GM12873 (cell line): Measurements from ENCODE around the gene MYO18B.

Source experiments
- TF ChIP-seq, protein P1 (sequence below): IDR thresholded peaks from 2 replicates; pipeline ENCODE4 v1.5.1; 2012; ENCODE audit warnings: low read depth, mild to moderate bottlenecking, moderate library complexity, low read length, control low read depth; ENCODE audit not compliant: insufficient read depth; ENCODE audit errors: missing control alignments

The MYO18B gene

DNA sequence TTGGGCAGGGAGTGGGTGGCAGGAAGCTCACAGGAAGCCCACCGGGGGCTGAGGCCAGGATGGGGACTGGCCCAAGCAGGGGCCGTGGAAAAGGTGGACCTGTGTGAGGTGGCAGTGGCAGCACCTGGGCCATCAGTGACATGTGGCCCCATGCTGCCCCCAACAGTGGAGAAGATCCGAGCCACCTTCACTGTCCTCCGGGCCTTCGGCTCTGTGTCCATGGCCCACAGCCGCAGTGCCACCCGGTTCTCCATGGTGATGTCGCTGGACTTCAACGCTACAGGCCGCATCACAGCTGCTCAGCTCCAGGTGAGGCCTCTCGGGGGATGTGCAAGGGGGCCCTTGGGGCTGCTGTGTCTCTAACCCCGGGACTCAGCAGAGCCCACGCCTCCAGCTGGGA lies 37.9 kb downstream of the MYO18B start:
- TF ChIP-seq, protein P1, sequence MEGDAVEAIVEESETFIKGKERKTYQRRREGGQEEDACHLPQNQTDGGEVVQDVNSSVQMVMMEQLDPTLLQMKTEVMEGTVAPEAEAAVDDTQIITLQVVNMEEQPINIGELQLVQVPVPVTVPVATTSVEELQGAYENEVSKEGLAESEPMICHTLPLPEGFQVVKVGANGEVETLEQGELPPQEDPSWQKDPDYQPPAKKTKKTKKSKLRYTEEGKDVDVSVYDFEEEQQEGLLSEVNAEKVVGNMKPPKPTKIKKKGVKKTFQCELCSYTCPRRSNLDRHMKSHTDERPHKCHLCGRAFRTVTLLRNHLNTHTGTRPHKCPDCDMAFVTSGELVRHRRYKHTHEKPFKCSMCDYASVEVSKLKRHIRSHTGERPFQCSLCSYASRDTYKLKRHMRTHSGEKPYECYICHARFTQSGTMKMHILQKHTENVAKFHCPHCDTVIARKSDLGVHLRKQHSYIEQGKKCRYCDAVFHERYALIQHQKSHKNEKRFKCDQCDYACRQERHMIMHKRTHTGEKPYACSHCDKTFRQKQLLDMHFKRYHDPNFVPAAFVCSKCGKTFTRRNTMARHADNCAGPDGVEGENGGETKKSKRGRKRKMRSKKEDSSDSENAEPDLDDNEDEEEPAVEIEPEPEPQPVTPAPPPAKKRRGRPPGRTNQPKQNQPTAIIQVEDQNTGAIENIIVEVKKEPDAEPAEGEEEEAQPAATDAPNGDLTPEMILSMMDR, result no peak

DNA sequence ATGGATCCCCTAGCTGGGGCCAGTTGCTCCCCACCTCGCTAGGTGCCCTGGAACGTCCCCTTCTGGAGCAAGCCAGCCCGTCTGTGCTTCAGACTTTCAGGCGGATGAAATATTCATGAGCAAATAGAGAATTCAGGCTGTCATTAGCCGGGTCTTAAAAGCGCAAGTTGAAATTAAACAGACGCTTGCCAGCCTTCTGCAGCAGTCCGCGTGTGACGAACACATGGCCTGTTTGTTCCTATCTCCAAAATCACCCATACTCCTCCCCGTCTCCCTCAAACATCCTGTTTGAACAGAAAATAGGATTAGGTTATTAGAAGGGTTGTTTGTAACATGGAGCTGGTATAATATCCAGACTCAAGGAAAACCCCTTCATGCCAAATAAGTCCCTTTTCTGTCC lies 38.7 kb downstream of the MYO18B start:
- TF ChIP-seq, protein P1, result no peak

DNA sequence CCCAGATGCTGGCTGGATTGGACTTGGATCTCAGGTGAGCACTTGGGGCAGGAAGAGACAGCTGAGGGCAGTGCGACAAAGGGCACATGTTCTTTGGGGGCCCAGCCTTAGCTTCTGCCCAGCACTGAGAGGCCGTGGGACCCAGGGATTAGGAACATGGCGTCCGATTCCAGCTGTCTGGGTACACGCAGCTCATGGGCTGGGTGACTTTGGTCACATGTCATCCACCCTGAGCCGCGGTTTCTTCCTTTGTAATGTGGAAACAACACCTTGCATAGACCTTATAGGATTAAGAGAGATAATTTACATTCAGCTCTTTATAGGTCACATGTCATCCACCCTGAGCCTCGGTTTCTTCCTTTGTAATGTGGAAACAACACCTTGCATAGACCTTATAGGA lies 39.8 kb downstream of the MYO18B start:
- TF ChIP-seq, protein P1, result no peak

DNA sequence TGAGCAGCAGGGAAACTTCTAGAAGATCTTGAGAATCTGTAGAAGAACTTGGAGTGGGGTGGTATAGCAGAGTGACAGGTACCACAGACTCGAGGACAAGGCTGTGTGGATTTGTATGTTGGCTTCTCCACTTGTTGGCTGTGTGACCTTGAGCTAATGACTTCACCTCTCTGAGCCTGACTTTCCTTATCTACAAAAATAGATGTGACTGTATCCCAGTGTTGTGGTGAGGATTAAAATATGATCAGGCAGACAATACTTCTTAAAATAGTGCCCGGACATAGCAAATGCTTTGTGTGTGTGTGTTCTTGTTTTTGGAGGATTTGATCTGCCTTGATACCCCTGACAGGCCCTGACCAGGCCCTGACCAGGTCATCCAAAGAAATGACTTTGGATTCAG lies 40.8 kb downstream of the MYO18B start:
- TF ChIP-seq, protein P1, result no peak

DNA sequence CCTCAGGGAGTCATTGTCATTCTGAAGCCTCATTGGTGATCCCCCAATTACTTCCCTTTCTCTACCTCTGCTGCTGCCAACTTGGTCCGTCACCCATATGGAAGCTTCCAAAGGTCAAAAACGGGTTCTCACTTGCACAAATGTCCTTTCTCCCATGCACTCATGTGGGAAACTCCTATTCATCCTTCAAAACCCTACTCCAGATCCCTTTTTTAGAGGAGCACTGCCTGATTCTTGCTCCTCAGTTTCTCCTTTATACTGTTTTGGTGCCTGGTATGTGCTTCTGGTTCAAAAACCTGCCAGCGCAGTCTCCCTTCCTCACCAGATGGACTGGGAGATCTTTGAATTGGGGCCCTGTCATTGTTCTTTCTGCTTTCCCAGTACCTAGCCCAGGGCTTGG lies 41.9 kb downstream of the MYO18B start:
- TF ChIP-seq, protein P1, result no peak

DNA sequence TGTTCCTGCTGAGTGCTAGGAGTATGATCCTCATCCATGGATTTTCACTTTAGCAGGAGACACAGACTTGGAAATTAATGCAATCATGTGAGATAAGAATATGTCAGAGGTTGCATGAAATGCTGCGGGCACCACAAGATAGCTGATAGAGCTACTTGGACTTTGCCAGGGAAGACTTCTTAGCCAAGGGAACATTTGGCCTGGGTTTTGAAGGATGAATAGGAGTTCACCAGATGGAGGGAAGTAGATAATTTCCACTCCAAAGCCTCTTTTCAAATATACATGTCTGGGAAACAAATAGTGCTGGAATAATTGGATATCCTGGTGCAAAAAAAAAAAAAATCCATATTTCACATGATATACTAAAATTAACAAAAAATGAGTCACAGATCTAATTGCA lies 44.2 kb downstream of the MYO18B start:
- TF ChIP-seq, protein P1, result no peak

DNA sequence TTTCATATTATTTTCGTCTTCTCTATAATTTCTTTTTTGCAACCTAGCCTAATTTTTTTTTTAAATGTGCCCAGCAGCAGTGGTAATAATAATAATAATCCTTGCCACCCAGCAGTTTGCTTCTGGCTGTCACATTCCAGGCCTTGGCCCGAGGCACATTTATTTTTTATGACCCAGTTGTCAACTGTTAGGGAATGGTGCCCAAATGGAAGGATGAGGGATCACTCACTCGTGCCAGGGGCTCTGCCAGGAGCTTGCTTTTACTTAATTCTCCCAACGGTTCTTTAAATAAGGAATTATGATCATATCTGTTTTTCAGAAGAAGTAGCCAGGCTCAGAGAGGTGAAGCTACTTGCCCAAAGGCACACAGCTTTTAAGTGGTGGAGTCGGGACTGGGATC lies 49.6 kb downstream of the MYO18B start:
- TF ChIP-seq, protein P1, result no peak
